Bone marrow (tissue), 2 donors: Measurements from ENCODE around the gene ZNF69.
"Not testable (repeated sequence)": the region's sequence is repeated elsewhere in the genome, so short reads cannot be mapped to it uniquely, and the experiment has no call there.

Experiments used
- DNase-seq, 2 donors: peaks; one replicate each; lab custom pipeline; 2025; lab: John Stamatoyannopoulos, UW

Gene ZNF69

GRCh38 chr19:11894851-11895250 lies 7.3 kb downstream of the ZNF69 start:
- no peak for DNase-seq

- DNase-seq = no peak
Observed at GRCh38 chr19:11902228-11902627, 14.6 kb downstream of the ZNF69 start.

DNA sequence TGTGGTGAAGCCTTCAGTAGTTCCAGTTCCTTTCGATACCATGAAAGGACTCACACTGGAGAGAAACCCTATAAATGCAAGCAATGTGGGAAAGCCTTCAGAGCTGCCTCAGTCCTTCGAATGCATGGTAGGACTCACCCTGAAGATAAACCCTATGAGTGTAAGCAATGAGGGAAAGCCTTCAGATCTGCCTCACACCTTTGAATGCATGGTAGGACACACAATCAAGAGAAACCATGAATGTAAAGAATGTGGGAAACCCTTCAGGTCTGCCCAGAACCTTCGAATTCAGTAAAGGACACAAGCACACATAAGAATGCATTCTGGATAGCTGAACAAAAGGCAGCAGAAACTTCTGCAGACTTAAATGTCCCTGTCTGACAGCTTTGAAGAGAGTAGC lies 18.3 kb downstream of the ZNF69 start:
- DNase-seq = no peak

- DNase-seq = not testable (repeated sequence)
Observed at GRCh38 chr19:11911937-11912336, 24.4 kb downstream of the ZNF69 start.

GRCh38 chr19:11914417-11915051 lies 27.0 kb downstream of the ZNF69 start:
- not testable (repeated sequence) for DNase-seq

GRCh38 chr19:11921852-11922495 lies 34.4 kb downstream of the ZNF69 start:
- peak in 1 of 2 donors; percentile 1 for DNase-seq

- peak; percentile 71 to 88 for DNase-seq
Observed at GRCh38 chr19:11924886-11925650, 37.5 kb downstream of the ZNF69 start, which contains the start of gene ZNF700. ZNF700 (plus strand) TSS chr19:11925107; CDS start chr19:11925211, 104 bp downstream.

DNA sequence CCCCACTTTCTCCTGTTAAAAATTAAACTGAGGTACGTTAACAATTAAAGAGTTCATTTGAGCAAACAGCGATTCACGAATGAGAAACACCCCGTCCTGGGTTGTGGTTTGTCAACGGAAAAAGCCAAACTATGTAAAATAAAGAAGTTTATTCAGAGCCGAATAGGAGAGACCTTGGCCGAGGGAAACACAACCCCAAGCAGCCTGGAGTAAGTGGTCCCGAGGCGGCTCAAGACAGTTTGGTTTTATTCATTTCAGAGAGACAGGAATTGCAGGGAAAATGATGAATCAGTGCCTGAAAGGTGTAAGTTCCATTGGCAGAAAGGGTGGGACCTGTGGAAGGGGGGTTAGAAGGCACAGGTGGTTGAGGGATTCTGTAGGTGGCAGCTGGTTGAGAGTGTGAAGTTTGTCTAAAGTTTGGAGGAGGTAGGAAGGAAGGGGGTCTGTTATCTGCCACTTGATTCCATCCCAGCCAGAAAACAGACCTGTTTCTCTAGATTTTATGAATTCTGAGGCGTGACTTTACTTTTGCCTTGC lies 38.1 kb downstream of the ZNF69 start:
- DNase-seq = not testable (repeated sequence)

DNA sequence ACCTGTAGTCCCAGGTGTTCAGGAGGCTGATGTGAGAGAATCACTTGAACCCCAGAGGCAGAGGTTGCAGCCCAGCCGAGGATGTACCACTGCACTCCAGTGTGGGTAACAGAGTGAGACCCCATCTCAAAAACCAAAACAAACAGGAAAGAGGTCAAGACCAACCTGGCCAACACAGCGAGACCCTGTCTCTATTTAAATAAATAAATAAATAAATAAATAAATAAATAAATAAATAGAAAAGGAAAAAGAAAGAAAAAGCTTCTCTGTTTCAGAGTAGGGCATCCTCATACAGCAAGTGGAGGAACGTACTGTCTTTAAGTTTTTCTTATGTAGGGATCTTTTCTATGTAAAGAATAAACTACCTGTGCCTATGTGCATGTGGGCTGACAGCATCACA lies 39.6 kb downstream of the ZNF69 start:
- DNase-seq = no peak

- DNase-seq = no peak
Observed at GRCh38 chr19:11931051-11931450, 43.5 kb downstream of the ZNF69 start.

GRCh38 chr19:11931513-11931912 lies 43.9 kb downstream of the ZNF69 start:
- DNase-seq = no peak

DNA sequence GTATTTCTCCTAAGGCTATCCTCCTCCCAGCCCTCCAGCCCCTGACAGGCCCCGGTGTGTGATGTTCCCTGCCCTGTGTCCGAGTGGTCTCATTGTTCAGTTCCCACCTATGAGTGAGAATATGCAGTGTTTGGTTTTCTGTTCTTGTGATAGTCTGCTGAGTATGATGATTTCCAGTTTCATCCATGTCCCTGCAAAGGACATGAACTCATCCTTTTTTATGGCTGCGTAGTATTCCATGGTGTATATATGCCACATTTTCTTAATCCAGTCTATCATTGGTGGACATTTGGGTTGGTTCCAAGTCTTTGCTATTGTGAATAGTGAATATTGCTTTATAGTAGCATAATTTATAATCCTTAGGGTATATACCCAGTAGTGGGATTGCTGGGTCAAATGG lies 48.2 kb downstream of the ZNF69 start:
- not testable (repeated sequence) for DNase-seq

DNA sequence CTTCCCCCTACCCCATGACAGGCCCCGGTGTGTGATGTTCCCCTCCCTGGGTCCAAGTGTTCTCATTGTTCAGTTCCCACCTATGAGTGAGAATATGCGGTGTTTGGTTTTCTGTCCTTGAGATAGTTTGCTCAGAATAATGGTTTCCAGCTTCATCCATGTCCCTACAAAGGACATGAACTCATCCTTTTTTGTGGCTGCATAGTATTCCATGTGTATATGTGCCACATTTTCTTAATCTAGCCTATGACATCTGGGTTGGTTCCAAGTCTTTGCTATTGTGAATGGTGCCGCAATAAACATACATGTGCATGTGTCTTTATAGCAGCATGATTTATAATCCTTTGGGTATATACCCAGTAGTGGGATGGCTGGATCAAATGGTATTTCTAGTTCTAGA lies 50.8 kb downstream of the ZNF69 start:
- not testable (repeated sequence) for DNase-seq

GRCh38 chr19:11941361-11941887 lies 53.8 kb downstream of the ZNF69 start:
- not testable (repeated sequence) for DNase-seq

DNA sequence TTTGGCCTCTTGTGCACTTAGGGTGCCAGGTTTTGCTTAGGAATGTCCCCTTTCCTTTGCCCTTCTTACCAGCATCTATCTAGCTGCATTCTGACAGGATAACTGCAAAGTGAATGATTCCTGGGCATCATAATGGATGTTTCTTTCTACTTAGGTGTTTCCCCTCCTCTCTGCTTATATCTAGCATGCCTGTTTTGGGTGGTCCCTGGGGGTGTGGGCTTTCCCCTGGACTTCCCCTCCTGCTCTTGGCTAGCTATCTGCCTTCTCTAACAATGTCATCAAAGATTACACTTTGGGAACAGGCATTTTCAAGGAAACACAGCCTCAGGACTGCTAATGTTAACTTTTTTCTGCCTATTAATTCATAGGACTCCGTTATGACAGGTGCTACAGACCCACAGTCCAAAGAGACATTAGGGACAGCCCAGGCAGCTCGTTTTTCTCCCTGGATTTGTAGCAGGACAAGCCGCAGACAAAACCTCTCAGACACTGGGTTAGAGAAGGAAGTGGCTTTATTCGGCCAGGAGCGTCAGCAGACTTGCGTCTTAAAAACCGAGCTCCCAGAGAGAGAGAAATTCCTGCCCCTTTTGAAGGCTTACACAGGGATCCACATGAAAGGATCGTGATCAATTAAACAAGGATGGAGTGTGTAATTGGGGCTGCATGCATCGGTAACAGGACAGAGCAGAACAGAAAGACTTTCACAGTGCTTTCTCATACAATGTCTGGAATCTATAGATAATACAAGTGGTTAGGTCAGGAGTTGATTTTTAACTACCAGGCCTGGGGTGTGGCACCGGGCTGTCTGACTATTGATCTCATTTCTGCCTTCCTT lies 54.6 kb downstream of the ZNF69 start:
- no peak for DNase-seq

DNA sequence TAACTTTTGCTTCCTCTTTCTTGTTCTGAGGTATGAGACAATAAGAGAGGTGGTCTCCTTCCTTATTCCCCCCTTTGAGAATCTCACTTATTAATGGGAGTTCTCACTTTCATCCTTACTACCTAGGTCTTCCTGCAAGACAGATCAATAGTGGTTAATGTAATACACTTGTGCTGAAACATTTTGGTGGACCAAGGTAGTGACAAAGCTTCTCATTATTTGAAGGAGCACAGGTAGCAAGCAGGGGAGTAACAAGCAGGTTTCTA lies 55.2 kb downstream of the ZNF69 start:
- DNase-seq = no peak

DNA sequence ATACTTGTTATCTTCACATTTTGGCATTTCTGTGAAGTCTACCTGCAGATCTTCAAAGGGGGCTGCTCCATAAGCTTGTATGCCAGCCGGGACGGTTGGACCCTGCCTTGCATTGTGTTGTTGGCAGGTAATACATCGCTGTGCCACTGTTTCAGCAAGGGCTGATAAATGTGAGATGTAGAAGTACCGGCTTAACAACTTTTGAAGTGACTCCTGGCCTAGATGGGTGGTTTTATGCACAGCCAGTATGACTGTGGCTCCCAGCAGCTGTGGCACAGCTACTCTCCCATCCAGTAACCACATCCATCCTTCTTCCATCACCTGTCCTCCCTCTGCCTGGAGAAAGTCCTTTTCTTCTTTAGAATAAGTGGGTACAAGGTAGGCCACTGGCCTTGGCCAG lies 57.1 kb downstream of the ZNF69 start:
- no peak for DNase-seq

- no peak for DNase-seq
Observed at GRCh38 chr19:11948646-11949045, 61.1 kb downstream of the ZNF69 start.

DNA sequence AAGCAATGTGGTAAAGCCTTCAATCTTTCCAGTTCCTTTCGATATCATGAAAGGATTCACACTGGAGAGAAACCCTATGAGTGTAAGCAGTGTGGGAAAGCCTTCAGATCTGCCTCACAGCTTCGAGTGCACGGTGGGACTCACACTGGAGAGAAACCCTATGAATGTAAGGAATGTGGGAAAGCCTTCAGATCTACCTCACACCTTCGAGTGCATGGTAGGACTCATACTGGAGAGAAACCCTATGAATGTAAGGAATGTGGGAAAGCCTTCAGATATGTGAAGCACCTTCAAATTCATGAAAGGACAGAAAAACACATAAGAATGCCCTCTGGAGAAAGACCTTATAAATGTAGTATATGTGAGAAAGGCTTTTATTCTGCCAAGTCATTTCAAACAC lies 61.6 kb downstream of the ZNF69 start:
- DNase-seq = no peak

GRCh38 chr19:11949614-11950080 lies 62.1 kb downstream of the ZNF69 start:
- not testable (repeated sequence) for DNase-seq

DNA sequence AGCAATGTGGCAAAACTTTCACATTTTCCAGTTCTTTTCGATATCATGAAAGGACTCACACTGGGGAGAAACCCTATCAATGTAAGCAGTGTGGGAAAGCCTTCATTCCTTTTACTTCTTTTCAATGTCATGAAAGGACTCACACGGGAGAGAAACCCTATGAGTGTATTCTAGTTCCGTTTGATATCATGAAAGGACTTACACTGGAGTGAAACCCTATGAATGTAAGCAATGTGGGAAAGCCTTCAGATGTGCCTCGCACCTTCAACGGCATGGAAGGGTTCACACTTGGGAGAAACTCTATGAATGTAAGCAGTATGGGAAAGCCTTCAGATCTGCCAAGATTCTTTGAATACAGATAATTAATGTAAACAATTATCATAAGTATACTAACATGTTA lies 62.7 kb downstream of the ZNF69 start:
- DNase-seq = no peak
